AG04450 (cell line): ENCODE results near the gene BCAM. TPM values are rescaled to one million over a fixed set of nuclear protein-coding genes. Genes with fewer than 3 reads are reported as not detected.
"Not testable (repeated sequence)": the region's sequence is repeated elsewhere in the genome, so short reads cannot be mapped to it uniquely, and the experiment has no call there.

Source experiments
- CTCF ChIA-PET: fragments of 300-600, 350-600 bp; formaldehyde crosslinking; extraction: SDS; loops from one replicate; lab custom pipeline; 2022; ENCODE audit warnings: antibody characterized with exemption, inconsistent platforms; lab: Charles Lee
- POLR2A ChIA-PET: fragments of 350-600 bp; formaldehyde crosslinking; extraction: SDS; loops from one replicate; lab custom pipeline; 2021; ENCODE audit warnings: antibody characterized with exemption, inconsistent platforms; lab: Yijun Ruan, JAX
- DNase-seq: peaks from one replicate; pipeline ENCODE4 v3.0.0-alpha.2; 2011; ENCODE audit warnings: low read depth, low spot score
- H3K27ac ChIP-seq: one replicate; pipeline ENCODE4 v1.5.1; 2012; ENCODE audit warnings: low read depth, low read length, control low read depth
- H3K27me3 ChIP-seq: one replicate; pipeline ENCODE4 v1.6.0; 2012; ENCODE audit warnings: low read length; ENCODE audit not compliant: control insufficient read depth, insufficient read depth
- H3K4me3 ChIP-seq: 2 replicates; pipeline ENCODE4 v1.5.1; 2011; ENCODE audit warnings: mild to moderate bottlenecking, low read depth, low read length, control low read depth
- H3K9me3 ChIP-seq: 2 replicates; pipeline ENCODE4 v1.5.1; 2012; ENCODE audit warnings: low read length; ENCODE audit not compliant: control insufficient read depth, insufficient read depth
- polyA plus RNA-seq: library from polyadenylated mRNA; depleted of rRNA; stranded (reverse); fragments of >200 nt; gene quantifications from 2 replicates; pipeline ENCODE4 v1.2.3, GENCODE V29; 2011
- TF ChIP-seq, protein P1 (sequence below): IDR thresholded peaks from 2 replicates; pipeline ENCODE4 v1.5.1; 2011; ENCODE audit warnings: low read depth, low read length, control low read depth, inconsistent platforms

The BCAM gene
- polyA plus RNA-seq, 1 experiment = 8.4 TPM

DNA sequence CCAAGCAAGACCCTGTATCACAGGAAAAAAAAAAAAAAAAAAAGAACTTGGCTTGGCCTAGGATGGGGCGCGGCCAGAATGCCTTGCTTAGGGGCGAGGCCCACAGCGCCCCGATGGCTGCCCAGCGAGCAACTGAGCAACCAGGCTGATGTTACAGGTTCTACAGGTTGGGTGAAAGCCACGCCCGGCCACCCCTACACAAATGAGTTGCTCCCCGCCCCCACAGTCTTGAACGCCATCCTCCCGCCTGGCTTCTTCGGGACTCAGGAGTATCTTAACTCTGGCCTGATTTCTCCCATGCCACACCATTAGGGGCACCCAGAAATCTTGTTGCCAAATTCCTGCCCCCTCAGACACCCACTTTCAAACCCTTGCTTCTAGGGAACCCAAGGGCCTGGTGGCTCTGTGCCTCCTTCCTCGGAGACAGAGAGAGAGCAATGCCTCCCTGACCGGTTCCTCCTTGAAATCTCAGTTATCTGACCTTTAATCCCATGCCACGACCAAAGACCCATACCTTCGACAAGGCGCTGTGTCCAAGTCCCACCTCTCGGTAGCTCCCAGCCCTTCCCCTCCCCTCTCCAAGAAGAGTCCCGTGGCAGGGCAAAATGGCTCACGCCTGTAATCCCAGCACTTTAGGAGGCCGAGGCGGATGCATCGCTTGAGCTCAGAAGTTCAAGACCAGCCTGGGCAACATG is 32.4 kb upstream of the BCAM start:
- no peak overlapping the region for H3K27ac ChIP-seq
- CTCF ChIA-PET = interaction anchor here (0.6 to 3.8 kb wide), 8 partner anchors 8 to 147 kb away, joined by 3 to 37 read pairs (median 5); no protein-coding TSS in a partner anchor
- no peaks in the 10 kb centered on the region for H3K9me3 ChIP-seq
- H3K4me3 ChIP-seq = no peak overlapping the region
- no peak for DNase-seq
- TF ChIP-seq, protein P1, sequence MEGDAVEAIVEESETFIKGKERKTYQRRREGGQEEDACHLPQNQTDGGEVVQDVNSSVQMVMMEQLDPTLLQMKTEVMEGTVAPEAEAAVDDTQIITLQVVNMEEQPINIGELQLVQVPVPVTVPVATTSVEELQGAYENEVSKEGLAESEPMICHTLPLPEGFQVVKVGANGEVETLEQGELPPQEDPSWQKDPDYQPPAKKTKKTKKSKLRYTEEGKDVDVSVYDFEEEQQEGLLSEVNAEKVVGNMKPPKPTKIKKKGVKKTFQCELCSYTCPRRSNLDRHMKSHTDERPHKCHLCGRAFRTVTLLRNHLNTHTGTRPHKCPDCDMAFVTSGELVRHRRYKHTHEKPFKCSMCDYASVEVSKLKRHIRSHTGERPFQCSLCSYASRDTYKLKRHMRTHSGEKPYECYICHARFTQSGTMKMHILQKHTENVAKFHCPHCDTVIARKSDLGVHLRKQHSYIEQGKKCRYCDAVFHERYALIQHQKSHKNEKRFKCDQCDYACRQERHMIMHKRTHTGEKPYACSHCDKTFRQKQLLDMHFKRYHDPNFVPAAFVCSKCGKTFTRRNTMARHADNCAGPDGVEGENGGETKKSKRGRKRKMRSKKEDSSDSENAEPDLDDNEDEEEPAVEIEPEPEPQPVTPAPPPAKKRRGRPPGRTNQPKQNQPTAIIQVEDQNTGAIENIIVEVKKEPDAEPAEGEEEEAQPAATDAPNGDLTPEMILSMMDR = no peak
- no peaks in the 10 kb centered on the region for H3K27me3 ChIP-seq
- POLR2A ChIA-PET = interaction anchor here (0.6 kb wide), 1 partner anchor 21 kb away, joined by 3 read pairs; no protein-coding TSS in a partner anchor

DNA sequence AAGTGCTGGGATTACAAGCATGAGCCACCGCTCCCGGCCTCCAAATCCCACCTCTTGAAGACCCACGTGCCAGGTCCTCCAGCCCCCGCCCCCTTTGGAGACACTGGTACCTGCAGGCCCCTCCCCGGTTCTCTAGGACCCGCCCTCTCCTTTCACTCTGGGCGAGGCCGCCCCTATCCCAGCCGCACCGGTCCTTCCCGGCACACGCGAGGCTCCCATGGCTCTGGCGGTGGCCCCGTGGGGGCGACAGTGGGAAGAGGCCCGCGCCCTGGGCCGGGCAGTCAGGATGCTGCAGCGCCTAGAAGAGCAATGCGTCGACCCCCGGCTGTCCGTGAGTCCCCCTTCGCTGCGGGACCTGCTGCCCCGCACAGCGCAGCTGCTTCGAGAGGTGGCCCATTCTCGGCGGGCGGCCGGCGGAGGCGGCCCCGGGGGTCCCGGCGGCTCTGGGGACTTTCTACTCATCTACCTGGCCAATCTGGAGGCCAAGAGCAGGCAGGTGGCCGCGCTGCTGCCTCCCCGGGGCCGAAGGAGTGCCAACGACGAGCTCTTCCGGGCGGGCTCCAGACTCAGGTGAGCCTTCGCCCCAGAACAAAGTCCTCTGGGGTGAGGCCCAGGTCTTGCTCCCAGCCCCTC is 31.1 kb upstream of the BCAM start, which contains the start of gene CBLC:
TSS of gene CBLC (plus strand) at position 176 of the 633 bp plus-strand sequence. CDS start at position 218, 42 bp downstream.
- DNase-seq = no peak
- TF ChIP-seq, protein P1 = no peak
- CTCF ChIA-PET = no interaction called here

DNA sequence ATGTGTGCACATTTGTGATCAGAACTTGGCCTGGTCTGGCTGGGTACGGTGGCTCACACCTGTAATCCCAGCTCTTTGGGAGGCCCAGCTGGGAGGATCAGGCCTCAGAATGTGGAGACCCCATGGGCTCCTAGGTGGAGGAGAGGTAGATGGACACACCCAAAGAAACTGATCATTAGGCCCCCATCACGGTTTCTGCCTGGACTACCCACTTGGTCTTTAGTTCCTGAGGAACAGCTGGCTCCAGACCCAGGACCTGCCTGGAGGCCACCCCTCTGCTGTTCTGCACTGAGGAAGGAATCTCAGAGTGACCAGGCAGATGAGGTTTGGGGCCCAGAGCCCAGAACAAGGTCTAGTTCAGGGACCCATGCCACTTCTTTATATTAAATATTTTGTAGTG is 29.8 kb upstream of the BCAM start:
- TF ChIP-seq, protein P1 = no peak
- H3K27me3 ChIP-seq = no peaks in the 10 kb centered on the region
- CTCF ChIA-PET = interaction anchor here (2.5 kb wide), 2 partner anchors 8 to 67 kb away, joined by 10 to 13 read pairs; partner anchors contain the start of gene NECTIN2
- no peak for DNase-seq
- H3K4me3 ChIP-seq = no peak overlapping the region
- no peaks in the 10 kb centered on the region for H3K9me3 ChIP-seq
- POLR2A ChIA-PET = interaction anchor here (0.7 kb wide), 1 partner anchor 124 kb away, joined by 3 read pairs; no protein-coding TSS in a partner anchor
- H3K27ac ChIP-seq = no peak overlapping the region

More for the DNA sequence above, 31.1 kb upstream of the BCAM start, which contains the start of gene CBLC:
- POLR2A ChIA-PET = no interaction called here
- H3K27ac ChIP-seq = no peak within 1 kb of the TSS
- no peaks in the 10 kb centered on the region for H3K27me3 ChIP-seq
- no peak within 1 kb of the TSS for H3K4me3 ChIP-seq
- H3K9me3 ChIP-seq = no peaks in the 10 kb centered on the region

- H3K9me3 ChIP-seq, H3K27me3 ChIP-seq, POLR2A ChIA-PET, H3K27ac ChIP-seq, H3K4me3 ChIP-seq, DNase-seq: not testable (repeated sequence)
- CTCF ChIA-PET = interaction anchor here (1.0 to 4.0 kb wide), 4 partner anchors 13 to 64 kb away, joined by 3 to 47 read pairs (median 22); partner anchors contain the start of gene NECTIN2
Observed at GRCh38 chr19:44781694-44782093, 27.2 kb upstream of the BCAM start.

DNA sequence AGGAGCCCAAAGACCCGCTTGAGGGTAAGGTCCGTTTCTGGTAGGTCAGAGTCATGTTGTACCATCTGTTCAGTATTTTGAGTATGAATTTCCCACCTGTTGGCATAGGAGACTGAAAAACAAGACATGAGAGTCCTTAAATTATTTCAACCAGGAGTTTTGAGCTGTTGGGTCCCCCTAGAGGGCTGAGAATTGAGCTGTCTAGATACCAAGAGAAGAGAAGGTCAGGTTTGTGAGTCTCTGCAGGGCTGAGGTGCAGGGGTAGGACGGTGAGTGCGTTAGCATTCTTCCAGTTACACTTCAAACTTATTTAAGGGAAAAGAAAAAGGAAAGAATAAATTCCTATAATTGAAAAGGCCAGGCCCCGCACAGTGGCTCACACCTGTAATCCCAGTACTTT is 26.2 kb upstream of the BCAM start:
- TF ChIP-seq, protein P1 = 0 out of 2 replicates have a peak, but pooled peaks have one; percentile 7
- ChIA-PET POLR2A (interaction anchor here (0.6 kb wide), 1 partner anchor 116 kb away, joined by 3 read pairs; no protein-coding TSS in a partner anchor), CTCF (interaction anchor here (0.7 to 4.0 kb wide), 9 partner anchors 8 to 259 kb away, joined by 4 to 47 read pairs (median 20); partner anchors contain the start of gene NECTIN2)
- Histone ChIP-seq H3K27me3 (no peaks in the 10 kb centered on the region), H3K9me3 (no peaks in the 10 kb centered on the region), H3K4me3 (no peak overlapping the region), H3K27ac (no peak overlapping the region)
- no peak for DNase-seq
